ENCODE data around the gene UACA.
"Not testable (repeated sequence)": the region's sequence is repeated elsewhere in the genome, so short reads cannot be mapped to it uniquely, and the experiment has no call there.

UACA gene

DNA sequence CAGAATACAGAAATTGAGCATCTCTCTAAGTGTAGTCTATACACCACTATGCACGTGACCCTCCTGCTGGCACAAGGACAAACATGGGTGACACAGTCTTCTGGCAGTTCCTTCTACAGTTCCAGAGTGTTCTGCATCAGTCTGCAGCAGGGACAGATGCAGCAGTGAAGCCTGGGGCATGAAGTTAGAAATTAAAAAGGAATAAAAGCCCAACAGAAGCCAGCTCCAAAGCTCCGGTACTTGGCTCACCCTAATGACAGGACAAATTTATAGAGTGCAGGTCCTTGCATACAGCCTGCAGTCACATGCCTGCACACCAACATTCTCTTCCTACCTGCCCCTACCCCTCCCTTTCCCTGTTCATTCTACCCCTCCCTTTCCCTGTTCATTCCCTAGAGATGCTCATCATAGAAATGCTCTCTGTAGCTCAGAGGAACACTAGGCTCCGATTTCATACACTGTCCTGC is 15.0 kb downstream of the UACA start:
- DNase-seq (ENCODE audit: extremely low read depth, insufficient read length) = no peak
- TF ChIP-seq, protein P1, sequence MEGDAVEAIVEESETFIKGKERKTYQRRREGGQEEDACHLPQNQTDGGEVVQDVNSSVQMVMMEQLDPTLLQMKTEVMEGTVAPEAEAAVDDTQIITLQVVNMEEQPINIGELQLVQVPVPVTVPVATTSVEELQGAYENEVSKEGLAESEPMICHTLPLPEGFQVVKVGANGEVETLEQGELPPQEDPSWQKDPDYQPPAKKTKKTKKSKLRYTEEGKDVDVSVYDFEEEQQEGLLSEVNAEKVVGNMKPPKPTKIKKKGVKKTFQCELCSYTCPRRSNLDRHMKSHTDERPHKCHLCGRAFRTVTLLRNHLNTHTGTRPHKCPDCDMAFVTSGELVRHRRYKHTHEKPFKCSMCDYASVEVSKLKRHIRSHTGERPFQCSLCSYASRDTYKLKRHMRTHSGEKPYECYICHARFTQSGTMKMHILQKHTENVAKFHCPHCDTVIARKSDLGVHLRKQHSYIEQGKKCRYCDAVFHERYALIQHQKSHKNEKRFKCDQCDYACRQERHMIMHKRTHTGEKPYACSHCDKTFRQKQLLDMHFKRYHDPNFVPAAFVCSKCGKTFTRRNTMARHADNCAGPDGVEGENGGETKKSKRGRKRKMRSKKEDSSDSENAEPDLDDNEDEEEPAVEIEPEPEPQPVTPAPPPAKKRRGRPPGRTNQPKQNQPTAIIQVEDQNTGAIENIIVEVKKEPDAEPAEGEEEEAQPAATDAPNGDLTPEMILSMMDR (IDR thresholded peaks at IDR 0.05; ENCODE audit: insufficient read depth, low read length, poor library complexity, severe bottlenecking) = no peak
- no peaks in the 10 kb centered on the region for H3K36me3 ChIP-seq (ENCODE audit: control insufficient read depth, insufficient read depth, low read length)
- no peak overlapping the region for H3K4me3 ChIP-seq (replicated peaks; ENCODE audit: low read depth, low read length)
- H3K27me3 ChIP-seq (replicated peaks; ENCODE audit: control insufficient read depth, insufficient read depth, low read length) = no peaks in the 10 kb centered on the region

DNA sequence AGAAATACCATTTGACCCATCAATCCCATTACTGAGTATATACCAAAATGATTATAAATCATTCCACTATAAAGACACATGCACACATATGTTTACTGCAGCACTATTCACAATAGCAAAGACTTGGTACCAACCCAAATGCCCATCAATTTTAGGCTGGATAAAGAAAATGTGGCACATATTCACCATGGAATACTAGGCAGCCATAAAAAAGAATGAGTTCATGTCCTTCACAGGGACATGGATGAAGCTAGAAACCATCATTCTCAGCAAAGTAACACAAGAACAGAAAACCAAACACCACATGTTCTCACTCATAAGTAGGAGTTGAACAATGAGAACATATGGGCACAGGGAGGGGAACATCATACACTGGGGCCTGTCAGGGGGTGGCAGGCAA is 16.8 kb downstream of the UACA start:
- H3K27me3 ChIP-seq (replicated peaks; ENCODE audit: control insufficient read depth, insufficient read depth, low read length); H3K4me3 ChIP-seq (replicated peaks; ENCODE audit: low read depth, low read length); H3K36me3 ChIP-seq (ENCODE audit: control insufficient read depth, insufficient read depth, low read length); DNase-seq (ENCODE audit: extremely low read depth, insufficient read length): not testable (repeated sequence)

DNA sequence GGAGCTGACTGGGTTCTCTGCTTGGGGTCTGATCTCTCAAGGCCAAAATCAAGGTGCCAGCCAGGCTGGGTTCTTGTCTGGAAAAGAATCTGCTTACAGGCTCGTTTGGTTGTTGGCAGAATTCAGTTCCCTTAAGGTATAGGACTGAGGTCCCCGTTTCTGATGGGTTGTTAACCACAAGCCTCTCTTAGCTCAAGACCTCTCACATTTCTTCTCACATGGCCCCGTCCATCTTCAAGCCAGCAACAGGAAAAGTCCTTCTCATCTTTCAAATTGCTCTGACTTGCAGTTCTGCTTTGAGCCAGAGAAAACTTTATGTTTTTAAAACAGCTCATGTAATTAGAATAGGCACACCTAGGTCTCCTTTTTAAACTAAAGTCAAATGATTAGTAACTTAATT is 20.4 kb downstream of the UACA start:
- no peak for DNase-seq (ENCODE audit: extremely low read depth, insufficient read length)
- Histone ChIP-seq H3K4me3 (replicated peaks; ENCODE audit: low read depth, low read length) (no peak overlapping the region), H3K36me3 (ENCODE audit: control insufficient read depth, insufficient read depth, low read length) (no peaks in the 10 kb centered on the region), H3K27me3 (replicated peaks; ENCODE audit: control insufficient read depth, insufficient read depth, low read length) (no peaks in the 10 kb centered on the region)
- TF ChIP-seq, protein P1 (IDR thresholded peaks at IDR 0.05; ENCODE audit: insufficient read depth, low read length, poor library complexity, severe bottlenecking) = no peak

DNA sequence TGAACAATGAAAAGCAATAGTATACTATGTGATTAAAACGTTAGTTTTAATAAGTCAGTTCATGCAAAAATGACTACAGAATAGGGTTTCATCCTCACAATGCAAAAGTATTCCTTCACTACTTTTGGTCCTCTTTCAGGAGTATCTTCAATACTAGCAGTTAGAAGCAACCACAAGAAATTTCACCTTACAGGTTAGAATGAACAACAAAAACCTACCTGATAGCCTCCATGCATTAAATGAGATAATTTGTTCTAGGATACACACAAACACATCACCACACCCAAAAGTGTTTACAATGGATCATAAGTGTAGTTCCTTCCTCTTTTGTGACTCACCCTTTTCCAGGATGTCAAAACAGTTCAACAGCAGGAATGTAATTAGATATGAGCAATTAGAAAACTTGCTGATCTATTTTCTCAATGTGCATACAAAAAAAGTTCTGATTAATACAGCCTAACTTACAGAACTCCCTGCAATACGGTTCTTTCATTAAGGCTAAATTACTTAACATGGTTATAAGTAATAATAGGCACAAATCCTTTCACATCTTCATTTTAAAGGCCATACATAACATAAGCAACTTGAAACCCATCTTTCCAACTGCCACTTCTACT is 21.6 kb downstream of the UACA start:
- Histone ChIP-seq H3K4me3 (replicated peaks; ENCODE audit: low read depth, low read length) (no peak overlapping the region), H3K36me3 (ENCODE audit: control insufficient read depth, insufficient read depth, low read length) (no peaks in the 10 kb centered on the region), H3K27me3 (replicated peaks; ENCODE audit: control insufficient read depth, insufficient read depth, low read length) (no peaks in the 10 kb centered on the region)
- TF ChIP-seq, protein P1 (IDR thresholded peaks at IDR 0.05; ENCODE audit: insufficient read depth, low read length, poor library complexity, severe bottlenecking) = no peak
- DNase-seq (ENCODE audit: extremely low read depth, insufficient read length) = no peak

DNA sequence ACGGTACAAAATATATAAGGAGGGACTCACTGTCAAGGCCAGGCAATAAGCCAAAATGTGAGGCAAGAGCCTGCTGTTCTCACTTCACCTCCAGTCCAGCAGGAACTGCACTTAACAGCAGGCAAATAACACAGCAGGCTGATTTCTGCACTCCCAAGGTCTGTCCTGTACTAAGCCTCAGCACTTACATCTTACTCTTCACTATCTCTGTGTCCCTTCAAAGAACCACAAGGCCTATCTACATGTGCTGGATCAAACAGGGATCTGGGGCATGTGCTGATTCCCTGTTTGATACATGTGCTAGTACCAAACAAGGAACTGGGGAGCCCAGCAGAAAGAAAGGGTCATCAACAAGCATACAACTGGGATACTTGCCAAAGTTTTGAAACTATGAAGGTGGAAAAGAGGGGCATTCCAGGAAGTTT is 22.2 kb downstream of the UACA start:
- no peak for DNase-seq (ENCODE audit: extremely low read depth, insufficient read length)
- Histone ChIP-seq H3K36me3 (ENCODE audit: control insufficient read depth, insufficient read depth, low read length) (no peaks in the 10 kb centered on the region), H3K27me3 (replicated peaks; ENCODE audit: control insufficient read depth, insufficient read depth, low read length) (no peaks in the 10 kb centered on the region), H3K4me3 (replicated peaks; ENCODE audit: low read depth, low read length) (no peak overlapping the region)
- TF ChIP-seq, protein P1 (IDR thresholded peaks at IDR 0.05; ENCODE audit: insufficient read depth, low read length, poor library complexity, severe bottlenecking) = no peak

DNA sequence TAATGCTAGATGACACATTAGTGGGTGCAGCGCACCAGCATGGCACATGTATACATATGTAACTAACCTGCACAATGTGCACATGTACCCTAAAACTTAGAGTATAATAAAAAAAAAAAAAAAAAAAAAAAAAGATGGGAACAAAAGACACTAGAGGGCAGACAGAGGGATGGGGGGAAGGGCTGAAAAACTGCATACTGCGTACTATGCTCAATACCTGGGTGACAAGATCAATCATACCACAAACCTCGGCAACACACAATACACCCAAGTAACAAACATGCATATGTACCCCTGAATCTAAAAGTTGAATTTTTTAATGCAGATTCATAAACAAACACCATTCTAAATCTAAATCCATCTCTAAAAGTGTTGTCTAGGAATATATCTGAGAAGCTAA is 28.3 kb downstream of the UACA start:
- H3K4me3 ChIP-seq (replicated peaks; ENCODE audit: low read depth, low read length); DNase-seq (ENCODE audit: extremely low read depth, insufficient read length); H3K36me3 ChIP-seq (ENCODE audit: control insufficient read depth, insufficient read depth, low read length); H3K27me3 ChIP-seq (replicated peaks; ENCODE audit: control insufficient read depth, insufficient read depth, low read length): not testable (repeated sequence)

DNA sequence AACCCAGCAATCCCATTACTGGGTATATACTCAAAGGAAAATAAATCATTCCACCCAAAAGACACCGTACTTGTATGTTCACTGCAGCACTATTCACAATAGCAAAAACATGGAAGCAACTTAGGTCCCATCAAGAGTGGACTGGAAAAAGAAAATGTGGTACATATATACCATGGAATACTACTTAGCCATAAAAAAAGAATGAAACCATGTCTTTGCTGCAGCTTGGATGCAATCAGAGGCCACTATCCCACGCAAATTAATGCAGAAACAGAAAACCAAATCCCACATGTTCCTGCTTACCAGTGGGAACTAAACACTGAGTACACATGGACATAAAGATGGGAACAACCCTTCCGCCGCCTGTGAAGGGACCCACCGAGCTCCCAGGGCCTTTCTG is 34.2 kb downstream of the UACA start:
- no peak for DNase-seq (ENCODE audit: extremely low read depth, insufficient read length)
- no peaks in the 10 kb centered on the region for H3K27me3 ChIP-seq (replicated peaks; ENCODE audit: control insufficient read depth, insufficient read depth, low read length)
- TF ChIP-seq, protein P1 (IDR thresholded peaks at IDR 0.05; ENCODE audit: insufficient read depth, low read length, poor library complexity, severe bottlenecking) = no peak

More for the DNA sequence above, 34.2 kb downstream of the UACA start:
- no peak overlapping the region for H3K4me3 ChIP-seq (replicated peaks; ENCODE audit: low read depth, low read length)
- no peaks in the 10 kb centered on the region for H3K36me3 ChIP-seq (ENCODE audit: control insufficient read depth, insufficient read depth, low read length)

All from GM06990 (cell line).